Transverse colon (tissue), 4 donors: ENCODE data around the gene LGALS9. TPM values are rescaled to one million over a fixed set of nuclear protein-coding genes. Genes with fewer than 3 reads are reported as not detected.
"Not testable (repeated sequence)": the region's sequence is repeated elsewhere in the genome, so short reads cannot be mapped to it uniquely, and the experiment has no call there.

Experiments
- DNase-seq: peaks from one replicate; pipeline ENCODE4 v3.0.0-alpha.2; 2019
- H3K27ac ChIP-seq, 4 donors: fragments of 200-600 bp; sonication (generic); 2 replicates each; pipeline ENCODE4 v1.5.1; 2016 to 2018; ENCODE audit warnings: inconsistent platforms in 4 of 4
- H3K27me3 ChIP-seq: fragments of 200-600 bp; sonication (generic); 2 replicates; pipeline ENCODE4 v1.5.1; 2017; ENCODE audit warnings: inconsistent platforms
- H3K36me3 ChIP-seq, 4 donors: fragments of 200-600 bp; sonication (generic); 2 replicates each; pipeline ENCODE4 v1.5.1; 2017 to 2019; ENCODE audit warnings: inconsistent platforms in 4 of 4
- H3K4me1 ChIP-seq, 4 donors: fragments of 200-600 bp; sonication (generic); 2 replicates each; pipeline ENCODE4 v1.5.1; 2017 to 2020; ENCODE audit warnings: inconsistent platforms in 4 of 4
- H3K4me3 ChIP-seq, 4 donors: fragments of 200-600 bp; sonication (generic); 1 replicate in 1 of 4; 2 replicates in 3 of 4; pipeline versions ENCODE4 v1.5.1 to v1.6.1; 2017 to 2019; ENCODE audit warnings: inconsistent platforms in 4 of 4
- H3K9me3 ChIP-seq, 2 donors: fragments of 200-600 bp; sonication (generic); 2 replicates each; pipeline ENCODE4 v1.5.1; 2017 to 2019; ENCODE audit warnings: inconsistent platforms in 2 of 2
- CTCF ChIP-seq, 5 experiments: fragments of 200-600 bp in 3 of 5; fragments of 450-650 bp in 2 of 5; sonication (generic) in 3 of 5; IDR thresholded peaks; 1 replicate in 2 of 5; 2 replicates in 3 of 5; pipeline ENCODE4 v1.5.1; 2016 to 2017; ENCODE audit warnings: antibody characterized with exemption in 5 of 5, inconsistent platforms in 3 of 5, mild to moderate bottlenecking in 2 of 5, moderate library complexity in 1 of 5
- EP300 ChIP-seq: sonication (generic); formaldehyde crosslinking; IDR thresholded peaks from one replicate; pipeline ENCODE4 v1.6.1; 2017; ENCODE audit warnings: antibody characterized with exemption, low read depth
- POLR2A ChIP-seq: fragments of 450-650 bp; IDR thresholded peaks from one replicate; pipeline ENCODE4 v1.6.1; 2016; ENCODE audit warnings: antibody characterized with exemption, mild to moderate bottlenecking, moderate library complexity
- POLR2AphosphoS5 ChIP-seq, 3 donors: sonication (generic); formaldehyde crosslinking; IDR thresholded peaks; one replicate each; pipeline ENCODE4 v1.6.1; 2016; ENCODE audit warnings: antibody characterized with exemption in 3 of 3
- WGBS, 2 donors: methylation state at CpG; one replicate each; pipeline ENCODE4 v1.1.5; 2018; ENCODE audit warnings: low coverage in 1 of 2; 5-methylcytosine and 5-hydroxymethylcytosine counted together
- in situ Hi-C, 4 donors: fragments of 200-750 bp; cut with MboI; loops; one replicate each; pipeline versions ENCODE4 v1.15.0 to v1.15.1; 2017; ENCODE audit warnings: low sequenced_read_pairs in 3 of 4, low pct_ligation_motif_present in 1 of 4, low pct_unique_long_range_greater_than_20kb in 1 of 4
- intact Hi-C: fragments of 100-400 bp; cut with DNase I; formaldehyde crosslinking; loops from one replicate; pipeline ENCODE4 v1.15.1; 2023; ENCODE audit warnings: low total_unique reads
- total RNA-seq, 4 donors: library from RNA; depleted of rRNA; stranded (reverse); fragments of >200 nt; gene quantifications; one replicate each; pipeline ENCODE4 v1.1.0, GENCODE V29; 2016

LGALS9 gene
- total RNA-seq, 4 donors from 2014 or later: 245 to 463 (median 368) TPM

- Histone ChIP-seq H3K27ac (no peak overlapping the region), H3K4me1 (peaks cover 0 to 4% (median 2%) of the 10 kb centered on the region in 4 donors), H3K36me3 (no peaks in the 10 kb centered on the region), H3K9me3 (no peaks in the 10 kb centered on the region), H3K4me3 (no peak overlapping the region), H3K27me3 (no peaks in the 10 kb centered on the region)
- 94% methylated on average over 15 of the region's 15 CpGs; no CpG with 5 or more reads in 1 of the 2 donors for WGBS, 2 donors
- TF ChIP-seq EP300: no peak
- TF ChIP-seq POLR2AphosphoS5 (IDR thresholded peaks at IDR 0.05): no peak
- no peak for TF ChIP-seq CTCF (IDR thresholded peaks at IDR 0.05)
- no peak for TF ChIP-seq POLR2A
- no peak for DNase-seq
- intact Hi-C loops (loop anchor here (5.0 kb wide), 1 partner anchor 103 kb away; no protein-coding TSS in a partner anchor), in situ Hi-C loops (loop anchor here (5.0 to 10.0 kb wide), 4 partner anchors 47 to 111 kb away; no protein-coding TSS in a partner anchor)
Measured at GRCh38 chr17:27654136-27654535, 23.1 kb downstream of the LGALS9 start.

- in situ Hi-C loops (loop anchor here (5.0 to 10.0 kb wide), 5 partner anchors 48 to 222 kb away; no protein-coding TSS in a partner anchor), intact Hi-C loops (loop anchor here (5.0 kb wide), 1 partner anchor 102 kb away; no protein-coding TSS in a partner anchor)
- Histone ChIP-seq H3K4me1 (no peaks in the 10 kb centered on the region), H3K9me3 (no peaks in the 10 kb centered on the region), H3K27me3 (no peaks in the 10 kb centered on the region), H3K4me3 (no peak overlapping the region), H3K27ac (no peak overlapping the region), H3K36me3 (no peaks in the 10 kb centered on the region)
- no peak for TF ChIP-seq POLR2A
- peak; percentile 90 to 97 (median 94) for TF ChIP-seq CTCF (IDR thresholded peaks at IDR 0.05)
- 39% methylated on average over 34 of the region's 34 CpGs; no CpG with 5 or more reads in 1 of the 2 donors for WGBS, 2 donors
- peak; percentile 79 for DNase-seq
Measured at GRCh38 chr17:27654654-27655524, 23.9 kb downstream of the LGALS9 start.

GRCh38 chr17:27655525-27656111, 24.6 kb downstream of the LGALS9 start:
- H3K4me1 ChIP-seq, intact Hi-C loops, H3K4me3 ChIP-seq, H3K27me3 ChIP-seq, H3K27ac ChIP-seq, H3K9me3 ChIP-seq, H3K36me3 ChIP-seq, DNase-seq: not testable (repeated sequence)
- 87 to 93% methylated on average over 3 to 13 of the region's 16 CpGs for WGBS, 2 donors
- in situ Hi-C loops: loop anchor here in 2 of 4 donors (5.0 to 10.0 kb wide), 3 partner anchors 51 to 222 kb away; no protein-coding TSS in a partner anchor

- H3K27ac ChIP-seq, H3K36me3 ChIP-seq, DNase-seq, intact Hi-C loops, H3K4me3 ChIP-seq, H3K27me3 ChIP-seq, H3K9me3 ChIP-seq, H3K4me1 ChIP-seq: not testable (repeated sequence)
- WGBS, 2 donors: 85% methylated on average over 8 of the region's 8 CpGs; no CpG with 5 or more reads in 1 of the 2 donors
- in situ Hi-C loops: loop anchor here in 2 of 4 donors (5.0 to 10.0 kb wide), 3 partner anchors 52 to 221 kb away; no protein-coding TSS in a partner anchor
Measured at GRCh38 chr17:27656620-27657019, 25.6 kb downstream of the LGALS9 start.

- 56 to 100% methylated on average over 1 to 5 of the region's 5 CpGs for WGBS, 2 donors
- Histone ChIP-seq H3K4me3 (no peak overlapping the region), H3K27me3 (no peaks in the 10 kb centered on the region), H3K4me1 (no peaks in the 10 kb centered on the region), H3K9me3 (no peaks in the 10 kb centered on the region), H3K27ac (no peak overlapping the region), H3K36me3 (no peaks in the 10 kb centered on the region)
- no peak for DNase-seq
- in situ Hi-C loops: loop anchor here in 2 of 4 donors (5.0 to 10.0 kb wide), 3 partner anchors 53 to 220 kb away; no protein-coding TSS in a partner anchor
- TF ChIP-seq CTCF (IDR thresholded peaks at IDR 0.05) (no peak), POLR2A (no peak), POLR2AphosphoS5 (IDR thresholded peaks at IDR 0.05) (no peak), EP300 (no peak)
- intact Hi-C loops: no loop called here
Measured at GRCh38 chr17:27657620-27658019, 26.6 kb downstream of the LGALS9 start.
